ENCODE data around the gene ERBB3. TPM values are rescaled to one million over a fixed set of nuclear protein-coding genes. Genes with fewer than 3 reads are reported as not detected.

Gene ERBB3
- total RNA-seq, 1 experiment from 2014 or later: 56.5 TPM

- no peak overlapping the region for H3K4me2 ChIP-seq (ENCODE audit: insufficient read depth, insufficient read length, low read length)
- H3K14ac ChIP-seq (ENCODE audit: insufficient read depth, low read length): no peak overlapping the region
- H3K79me2 ChIP-seq (ENCODE audit: insufficient read depth, low read length): no peaks in the 10 kb centered on the region
- no peak overlapping the region for H2BK12ac ChIP-seq (ENCODE audit: insufficient read length, low read depth, low read length)
- no peak overlapping the region for H3T11ph ChIP-seq (ENCODE audit: low read length)
- H3K4ac ChIP-seq (ENCODE audit: low read depth, low read length): no peak overlapping the region
- H2BK5ac ChIP-seq (ENCODE audit: insufficient read length, low read length): no peak overlapping the region
- no peak overlapping the region for H2AFZ ChIP-seq (ENCODE audit: low read length)
- no peaks in the 10 kb centered on the region for H4K20me1 ChIP-seq (ENCODE audit: control insufficient read depth, insufficient read depth, insufficient read length)
- H3K27me3 Mint-ChIP-seq (ENCODE audit: low read depth): no peaks in the 10 kb centered on the region
- TF ChIP-seq CTCF (conservative IDR thresholded peaks at IDR 0.05): no peak
- no peak overlapping the region for H4K91ac ChIP-seq (ENCODE audit: insufficient read length, low read depth, low read length)
- H3K4me3 Mint-ChIP-seq: no peak overlapping the region; a peak in 1 of 5 replicates
- H3K27me3 ChIP-seq (ENCODE audit: insufficient read depth, low read length): no peaks in the 10 kb centered on the region
- no peaks in the 10 kb centered on the region; a peak in 2 of 5 replicates for H3K9me3 Mint-ChIP-seq
- no peaks in the 10 kb centered on the region for H3K4me1 ChIP-seq (ENCODE audit: insufficient read depth, low read length)
- H2AK5ac ChIP-seq (ENCODE audit: insufficient read length, low read length): no peak overlapping the region
- no peaks in the 10 kb centered on the region for H3K79me1 ChIP-seq (ENCODE audit: insufficient read depth, low read depth, low read length, poor library complexity, severe bottlenecking)
- no peaks in the 10 kb centered on the region for H3K9me3 ChIP-seq (ENCODE audit: control insufficient read depth, low read depth, low read length)
- H4K8ac ChIP-seq (replicated peaks; ENCODE audit: insufficient read length, low read depth, low read length): no peak overlapping the region
- no peak overlapping the region for H3K23ac ChIP-seq (ENCODE audit: insufficient read length, low read depth, low read length)
- DNase-seq: no peak
- no peaks in the 10 kb centered on the region for H3K4me1 Mint-ChIP-seq
- no peak overlapping the region for H3K9ac ChIP-seq (ENCODE audit: extremely low read depth, insufficient read length, low read length)
- no peak overlapping the region for H4K5ac ChIP-seq (ENCODE audit: insufficient read length, low read depth, low read length)
- no peak overlapping the region for H2BK15ac ChIP-seq (ENCODE audit: low read depth, low read length)
- peak overlapping the region in 2 of 3 experiments; percentile 8 to 22; a peak in 1 of 7 replicates for H3K27ac Mint-ChIP-seq
- no peak overlapping the region for H2BK120ac ChIP-seq (ENCODE audit: low read depth, low read length, poor library complexity, severe bottlenecking)
- H3K27ac ChIP-seq (ENCODE audit: insufficient read length, low read depth, low read length): no peak overlapping the region
- no peak overlapping the region for H2BK20ac ChIP-seq (ENCODE audit: low read depth, low read length, poor library complexity, severe bottlenecking)
- H3K56ac ChIP-seq (ENCODE audit: insufficient read length, low read depth, low read length): no peak overlapping the region
- H3K36me3 Mint-ChIP-seq (ENCODE audit: insufficient read depth in 1 of 3, low read depth in 3 of 3): peaks cover 42 to 71% (median 68%) of the 10 kb centered on the region in 3 experiments
- no peaks in the 10 kb centered on the region for H3K23me2 ChIP-seq (ENCODE audit: insufficient read length, low read depth, low read length, poor library complexity, severe bottlenecking)
- WGBS (ENCODE audit: extremely low coverage, insufficient read length, low lambda C conversion rate): no CpG with 5 or more reads among the region's 4 CpGs
- no peak overlapping the region for H3K18ac ChIP-seq (ENCODE audit: insufficient read length, low read depth, low read length)
These were observed 63.3 kb downstream of the ERBB3 start for GRCh38 chr12:56143217-56143616.
